Activated CD8-positive, alpha-beta memory T cell treated with anti-CD3 and anti-CD28 coated beads for 24 hours (primary cell): ENCODE data around the gene ABLIM2.

Experiments used
- DNase-seq: peaks from one replicate; pipeline ENCODE4 v3.0.0-alpha.2; 2020

The ABLIM2 gene

GRCh38 chr4:8135666-8136065 is 22.9 kb downstream of the ABLIM2 start:
- no peak for DNase-seq

GRCh38 chr4:8133897-8134563 is 24.6 kb downstream of the ABLIM2 start:
- no peak for DNase-seq

GRCh38 chr4:8132947-8133705 is 25.5 kb downstream of the ABLIM2 start:
- no peak for DNase-seq

- DNase-seq: no peak
Measured at GRCh38 chr4:8132400-8132799, 26.2 kb downstream of the ABLIM2 start.

- DNase-seq: no peak
Measured at GRCh38 chr4:8131826-8132225, 26.8 kb downstream of the ABLIM2 start.

GRCh38 chr4:8131210-8131609 is 27.4 kb downstream of the ABLIM2 start:
- DNase-seq: no peak

GRCh38 chr4:8130346-8131066 is 28.1 kb downstream of the ABLIM2 start:
- DNase-seq: no peak

GRCh38 chr4:8129785-8130184 is 28.8 kb downstream of the ABLIM2 start:
- DNase-seq: no peak

GRCh38 chr4:8129136-8129535 is 29.5 kb downstream of the ABLIM2 start:
- DNase-seq: no peak

- DNase-seq: no peak
Measured at GRCh38 chr4:8128100-8128856, 30.3 kb downstream of the ABLIM2 start.

GRCh38 chr4:8127051-8127826 is 31.4 kb downstream of the ABLIM2 start:
- DNase-seq: no peak

- DNase-seq: no peak
Measured at GRCh38 chr4:8126523-8126922, 32.1 kb downstream of the ABLIM2 start.

- no peak for DNase-seq
Measured at GRCh38 chr4:8125526-8126056, 33.0 kb downstream of the ABLIM2 start.

- DNase-seq: no peak
Measured at GRCh38 chr4:8123870-8124269, 34.7 kb downstream of the ABLIM2 start.

- DNase-seq: no peak
Measured at GRCh38 chr4:8123389-8123788, 35.2 kb downstream of the ABLIM2 start.

- no peak for DNase-seq
Measured at GRCh38 chr4:8122746-8123145, 35.9 kb downstream of the ABLIM2 start.

- DNase-seq: no peak
Measured at GRCh38 chr4:8121292-8122015, 37.2 kb downstream of the ABLIM2 start.

- no peak for DNase-seq
Measured at GRCh38 chr4:8120501-8120900, 38.1 kb downstream of the ABLIM2 start.

- no peak for DNase-seq
Measured at GRCh38 chr4:8119877-8120276, 38.7 kb downstream of the ABLIM2 start.

GRCh38 chr4:8118531-8118930 is 40.1 kb downstream of the ABLIM2 start:
- no peak for DNase-seq

GRCh38 chr4:8118035-8118434 is 40.6 kb downstream of the ABLIM2 start:
- no peak for DNase-seq
